NCI-H345 (cell line): ENCODE data around the gene NDUFA3.

Experiments
- DNase-seq: peaks from one replicate; lab custom pipeline; 2025; lab: John Stamatoyannopoulos, UW

The NDUFA3 gene

DNA sequence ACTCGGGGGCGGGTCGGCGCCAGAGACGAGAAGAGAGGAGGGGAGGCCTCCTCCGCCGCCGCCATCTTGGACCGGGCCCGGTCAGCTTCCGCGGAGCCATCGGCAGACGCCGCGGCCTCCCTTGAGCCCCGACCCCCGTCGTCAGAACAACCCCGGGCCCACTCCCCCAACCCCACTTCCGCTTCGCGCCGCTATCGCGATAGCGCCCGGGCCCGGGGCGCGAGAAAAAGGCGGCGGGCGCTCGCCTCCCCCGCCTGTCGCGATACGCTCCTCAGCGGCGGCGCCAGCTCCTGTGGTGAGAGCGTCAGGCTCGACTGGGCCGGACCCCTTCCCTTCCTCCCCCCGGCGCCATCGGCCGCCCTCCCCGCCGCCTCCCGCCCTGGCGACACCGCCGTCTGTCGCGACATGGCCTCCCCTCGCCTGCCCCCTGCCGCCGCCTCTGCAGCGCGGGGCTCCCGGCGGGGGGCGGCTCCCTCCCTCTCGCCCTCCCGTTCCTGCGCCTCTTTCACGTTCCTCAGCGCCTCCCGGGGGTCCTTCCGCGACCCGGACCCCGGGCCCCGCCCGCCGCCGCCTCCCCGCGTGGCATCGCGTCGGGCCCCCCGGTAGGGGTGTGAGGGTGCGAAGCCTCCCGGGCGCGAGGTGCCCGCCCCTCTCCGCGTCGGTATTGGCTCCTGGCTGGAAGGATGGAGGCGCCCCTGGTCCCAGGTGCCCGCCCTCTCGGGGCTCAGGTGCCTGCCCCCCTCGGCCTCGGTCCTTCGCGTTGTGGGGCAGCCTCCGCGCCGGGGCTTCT lies 35.2 kb downstream of the NDUFA3 start, which contains the start of gene CNOT3:
CNOT3 (plus strand) TSS at position 64 of the 790 bp plus-strand sequence. CDS start 5,217 bp downstream, outside the sequence.
- DNase-seq, result peak; percentile 5

DNA sequence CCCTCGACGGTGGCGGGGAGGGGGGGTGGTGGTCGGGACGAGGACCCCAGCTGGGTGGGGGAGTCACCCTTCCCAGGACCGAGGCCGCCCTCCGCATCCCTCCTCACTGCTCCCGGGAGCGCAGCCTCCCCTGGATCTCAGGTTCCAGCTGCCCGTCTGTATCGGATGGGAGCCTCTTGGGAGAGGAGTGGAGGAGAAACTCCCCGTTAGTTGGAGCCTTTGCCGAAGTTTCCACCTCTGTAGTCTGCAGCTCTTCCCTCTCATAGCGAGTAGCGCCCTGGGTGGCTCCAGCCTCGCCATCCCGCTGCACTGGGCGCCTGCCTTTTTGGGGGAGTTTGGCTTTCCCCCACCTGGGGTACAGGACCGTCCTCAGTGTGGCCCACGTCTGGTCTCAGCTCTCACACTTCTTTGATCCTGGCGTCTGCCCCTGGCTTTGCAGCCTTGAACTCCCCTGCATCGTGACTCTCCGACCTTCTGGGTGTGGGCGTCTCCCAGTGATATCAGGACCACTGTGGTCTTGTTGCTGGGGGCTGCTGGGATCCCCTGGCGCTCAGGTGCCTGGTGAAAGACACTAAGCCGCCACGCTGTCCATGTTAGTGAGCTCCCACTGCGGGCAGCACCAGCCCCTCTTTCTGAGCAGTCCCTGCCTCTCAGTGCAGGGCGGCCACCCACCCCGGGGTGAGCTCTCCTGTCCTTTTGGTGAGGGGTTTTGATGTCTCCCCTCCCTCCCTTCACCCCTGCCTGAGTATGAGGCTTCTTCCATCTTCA lies 36.0 kb downstream of the NDUFA3 start:
- no peak for DNase-seq

DNA sequence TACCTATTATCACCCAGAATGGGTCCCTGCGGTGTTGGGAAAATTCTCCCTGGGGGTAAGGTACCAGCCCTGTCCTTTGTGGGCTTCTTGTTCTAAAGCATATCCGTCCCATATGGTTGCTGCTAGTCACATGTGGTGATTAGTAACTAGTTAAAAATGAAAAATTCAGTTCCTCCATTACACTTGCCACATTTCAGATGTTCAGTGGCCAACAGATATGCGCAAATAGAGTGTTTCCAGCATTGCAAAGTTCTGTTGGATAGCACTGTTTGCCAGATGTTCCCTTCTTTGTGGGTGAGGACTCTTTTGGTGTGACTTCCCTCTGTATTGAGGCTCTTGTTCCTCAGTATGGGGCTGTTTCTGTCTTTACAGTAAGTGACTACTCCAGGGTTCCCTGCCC lies 38.7 kb downstream of the NDUFA3 start:
- no peak for DNase-seq

DNA sequence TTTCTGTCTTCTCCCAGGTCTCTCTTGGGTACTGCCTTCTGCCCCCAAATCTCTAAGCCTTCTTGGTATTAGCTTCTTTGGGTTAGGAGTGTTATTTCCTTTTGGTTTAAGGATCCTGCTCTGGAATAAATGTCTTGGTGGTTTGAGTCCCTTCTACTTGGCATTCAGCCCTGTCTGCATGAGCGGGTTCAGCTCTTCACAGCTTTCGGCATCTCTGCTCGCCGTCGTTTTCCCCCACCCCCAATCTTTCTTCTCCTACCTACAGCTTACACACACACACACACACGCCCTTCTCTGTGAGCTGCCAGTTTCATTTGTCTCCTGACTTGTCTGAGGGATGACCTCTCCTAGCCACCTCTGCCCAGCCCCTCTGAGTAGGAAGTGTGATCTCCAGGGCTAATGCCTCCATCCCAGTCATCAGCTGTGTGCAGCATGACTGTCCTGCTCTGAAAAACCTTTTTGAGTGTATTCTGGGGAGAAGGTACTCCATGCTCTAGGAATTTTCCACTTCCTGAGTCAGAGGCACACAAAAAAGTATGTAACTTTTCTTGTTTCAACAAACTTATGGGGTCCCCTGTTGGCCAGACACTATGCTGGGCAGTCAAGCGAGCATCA lies 39.6 kb downstream of the NDUFA3 start:
- DNase-seq, result no peak

DNA sequence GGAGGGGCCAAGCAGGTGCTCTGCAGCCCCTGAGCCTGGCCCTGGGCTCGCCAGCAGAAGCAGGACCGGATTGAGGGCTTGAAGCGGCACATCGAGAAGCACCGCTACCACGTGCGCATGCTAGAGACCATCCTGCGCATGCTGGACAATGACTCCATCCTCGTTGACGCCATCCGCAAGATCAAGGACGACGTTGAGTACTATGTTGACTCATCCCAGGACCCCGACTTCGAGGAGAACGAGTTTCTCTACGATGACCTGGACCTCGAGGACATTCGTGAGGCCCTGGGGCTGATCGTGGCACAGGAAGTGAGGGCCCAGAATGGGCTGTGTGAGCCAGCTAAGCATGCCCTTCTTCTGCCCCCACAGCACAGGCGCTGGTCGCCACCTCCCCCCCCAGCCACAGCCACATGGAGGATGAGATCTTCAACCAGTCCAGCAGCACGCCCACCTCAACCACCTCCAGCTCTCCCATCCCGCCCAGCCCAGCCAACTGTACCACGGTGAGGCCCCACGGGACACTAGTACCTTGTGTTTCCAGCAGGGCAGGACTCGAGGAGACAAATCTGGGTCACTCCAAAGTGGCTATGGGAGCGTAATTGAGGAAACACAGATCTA lies 43.0 kb downstream of the NDUFA3 start:
- no peak for DNase-seq

DNA sequence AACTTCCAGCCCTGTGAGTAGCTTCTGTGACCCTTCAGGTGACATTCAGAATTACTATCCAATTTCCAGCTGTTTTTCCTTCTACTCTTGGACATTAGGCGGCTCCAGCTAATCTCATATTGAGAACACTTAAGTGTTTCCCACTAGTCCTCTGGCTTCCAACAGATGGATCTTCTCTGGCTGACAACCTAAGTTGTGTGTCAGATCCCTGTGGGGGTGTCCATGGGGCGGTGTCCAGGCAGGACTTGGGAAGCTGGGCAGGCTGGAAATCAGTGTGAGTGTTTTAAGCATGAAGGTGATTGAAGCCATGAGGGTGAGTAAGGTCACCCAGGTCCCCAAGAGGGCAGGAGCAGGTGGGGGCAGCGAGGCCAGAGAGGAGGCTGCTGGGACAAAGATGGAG lies 45.0 kb downstream of the NDUFA3 start:
- DNase-seq, result no peak

DNA sequence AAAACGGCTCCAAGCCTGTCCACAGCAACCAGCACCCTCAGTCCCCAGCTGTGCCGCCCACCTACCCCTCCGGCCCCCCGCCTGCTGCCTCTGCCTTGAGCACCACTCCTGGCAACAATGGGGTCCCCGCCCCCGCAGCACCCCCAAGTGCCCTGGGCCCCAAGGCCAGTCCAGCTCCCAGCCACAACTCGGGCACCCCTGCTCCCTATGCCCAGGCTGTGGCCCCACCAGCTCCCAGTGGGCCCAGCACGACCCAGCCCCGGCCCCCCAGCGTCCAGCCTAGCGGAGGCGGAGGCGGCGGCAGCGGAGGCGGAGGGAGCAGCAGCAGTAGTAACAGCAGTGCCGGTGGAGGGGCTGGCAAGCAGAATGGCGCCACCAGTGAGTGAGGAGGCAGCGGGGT lies 45.5 kb downstream of the NDUFA3 start:
- no peak for DNase-seq

DNA sequence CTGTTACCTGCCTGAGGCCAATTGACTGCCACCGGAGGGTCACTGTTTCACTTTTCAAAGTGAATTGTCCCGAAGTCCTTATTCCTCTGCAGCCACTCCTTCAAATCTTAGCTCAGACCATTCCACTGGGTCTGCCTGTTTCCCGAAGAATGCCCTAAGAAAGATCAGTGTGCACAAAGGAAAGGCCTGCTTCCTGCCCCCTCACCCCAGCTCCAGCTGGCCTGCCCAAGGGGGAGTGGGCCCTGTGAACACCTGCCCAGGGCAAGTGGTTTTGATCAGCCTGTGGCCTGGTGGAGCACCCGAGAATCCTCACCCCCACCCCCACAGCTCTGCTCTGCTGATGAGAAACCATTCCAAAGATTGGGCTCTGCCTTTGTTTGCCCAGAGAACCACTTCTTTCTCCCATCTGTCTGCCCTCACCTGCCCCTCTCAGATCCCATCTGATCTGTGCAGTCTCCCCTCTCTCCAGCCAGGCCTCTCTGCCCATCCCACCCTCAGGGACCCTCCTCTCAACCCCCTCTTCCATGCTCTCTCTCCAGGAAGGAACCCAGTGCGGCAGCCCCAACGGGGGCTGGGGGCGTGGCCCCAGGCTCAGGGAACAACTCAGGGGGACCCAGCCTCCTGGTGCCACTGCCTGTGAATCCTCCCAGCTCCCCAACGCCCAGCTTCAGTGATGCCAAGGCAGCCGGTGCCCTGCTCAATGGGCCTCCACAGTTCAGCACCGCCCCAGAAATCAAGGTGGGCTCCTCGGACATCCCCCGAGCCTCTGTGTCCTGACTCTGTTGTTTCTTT lies 46.6 kb downstream of the NDUFA3 start:
- DNase-seq, result no peak

DNA sequence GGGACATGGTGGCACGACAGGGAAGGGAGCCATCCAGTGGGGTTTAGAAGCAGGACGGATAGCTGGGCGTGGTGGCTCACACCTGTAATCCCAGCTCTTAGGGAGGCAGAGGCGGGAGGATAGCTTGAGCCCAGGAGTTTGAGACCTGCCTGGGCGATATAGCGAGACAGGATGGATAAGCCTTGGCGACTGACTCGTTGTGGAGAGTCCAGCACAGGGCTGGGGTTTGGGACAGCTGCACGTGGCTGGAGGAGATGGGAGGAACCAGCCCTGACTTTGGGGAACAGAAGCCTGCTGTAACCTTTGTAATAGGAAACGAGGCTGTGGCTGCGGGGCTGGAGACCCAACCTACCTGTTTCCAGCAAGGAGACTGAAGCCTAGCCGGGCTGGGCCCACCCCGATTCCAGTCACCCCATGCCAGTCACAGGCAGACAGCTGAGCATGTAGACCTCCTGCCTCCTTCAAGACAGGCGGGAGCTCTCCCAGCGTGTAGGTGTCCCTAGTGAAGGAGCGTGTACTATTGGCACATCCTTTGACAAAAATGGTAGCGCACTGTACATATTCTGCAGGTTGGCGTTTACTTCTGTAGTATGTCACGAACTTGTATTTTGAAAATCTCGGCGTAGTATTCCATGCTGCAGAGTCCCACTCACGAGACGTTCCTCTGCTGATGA lies 48.8 kb downstream of the NDUFA3 start:
- DNase-seq, result no peak

DNA sequence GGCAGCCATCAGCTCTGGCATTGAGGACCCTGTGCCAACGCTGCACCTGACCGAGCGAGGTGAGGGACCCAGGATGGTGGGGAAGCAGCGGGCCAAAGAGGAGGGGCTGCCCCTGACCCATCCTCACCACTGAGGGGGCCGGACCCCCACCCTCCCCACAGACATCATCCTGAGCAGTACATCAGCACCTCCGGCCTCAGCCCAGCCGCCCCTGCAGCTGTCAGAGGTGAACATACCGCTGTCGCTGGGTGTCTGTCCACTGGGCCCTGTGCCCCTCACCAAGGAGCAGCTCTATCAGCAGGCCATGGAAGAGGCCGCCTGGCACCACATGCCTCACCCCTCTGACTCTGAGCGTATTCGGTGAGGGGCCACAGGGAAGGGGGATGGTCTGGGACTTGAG lies 49.6 kb downstream of the NDUFA3 start:
- no peak for DNase-seq

DNA sequence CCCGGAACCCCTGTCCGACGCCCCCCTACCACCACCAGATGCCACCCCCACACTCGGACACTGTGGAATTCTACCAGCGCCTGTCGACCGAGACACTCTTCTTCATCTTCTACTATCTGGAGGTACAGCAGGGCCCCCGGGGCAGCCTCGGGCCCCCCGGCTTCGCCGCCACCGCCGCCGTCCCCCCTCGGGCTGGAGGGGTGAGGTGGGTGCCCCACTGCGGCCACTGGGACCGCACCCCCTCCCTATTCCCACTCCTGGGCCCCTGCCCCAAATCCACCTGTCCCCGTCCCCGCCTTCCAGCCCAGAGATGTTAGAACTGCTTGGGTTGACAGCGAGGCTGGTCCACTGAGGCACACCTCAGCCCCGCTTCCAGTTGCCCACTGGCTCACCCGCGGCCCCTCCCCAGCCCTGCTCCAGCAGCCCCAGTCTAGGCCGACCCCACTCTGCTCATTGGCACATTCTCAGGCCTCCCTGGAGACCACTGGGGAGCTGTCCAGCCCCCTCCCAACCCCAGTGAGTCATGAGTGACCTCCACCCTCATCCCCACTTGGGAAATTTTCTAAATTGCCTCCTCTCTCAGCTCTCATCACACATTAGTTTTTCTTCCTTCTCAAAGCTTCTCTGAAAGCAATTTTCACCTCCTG lies 50.3 kb downstream of the NDUFA3 start:
- no peak for DNase-seq

DNA sequence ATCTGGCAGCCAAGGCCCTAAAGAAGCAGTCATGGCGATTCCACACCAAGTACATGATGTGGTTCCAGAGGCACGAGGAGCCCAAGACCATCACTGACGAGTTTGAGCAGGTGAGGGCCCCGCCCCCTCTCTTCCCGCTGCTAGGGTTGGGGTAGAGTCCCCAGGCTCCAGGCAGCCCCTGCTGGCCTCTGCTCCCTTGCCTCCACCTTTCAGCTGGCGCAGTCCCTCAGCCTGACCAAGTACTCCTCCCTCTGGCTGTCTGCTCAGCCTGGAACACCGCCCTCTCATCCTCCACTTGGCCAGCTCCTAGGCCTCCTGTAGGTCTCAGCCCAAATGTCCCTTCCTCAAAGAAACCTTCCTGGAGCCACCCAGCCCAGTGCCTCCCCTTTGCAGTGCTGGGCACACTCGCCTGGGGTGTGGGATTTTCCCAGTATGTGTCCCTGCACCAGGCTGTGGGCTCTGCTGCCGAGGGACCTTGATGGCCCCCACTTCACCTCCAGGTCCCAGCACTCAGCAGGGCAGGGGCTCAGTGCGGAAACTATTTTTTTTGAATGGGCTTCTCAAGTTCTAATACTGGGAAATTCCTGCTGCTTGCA lies 51.2 kb downstream of the NDUFA3 start:
- DNase-seq, result no peak

DNA sequence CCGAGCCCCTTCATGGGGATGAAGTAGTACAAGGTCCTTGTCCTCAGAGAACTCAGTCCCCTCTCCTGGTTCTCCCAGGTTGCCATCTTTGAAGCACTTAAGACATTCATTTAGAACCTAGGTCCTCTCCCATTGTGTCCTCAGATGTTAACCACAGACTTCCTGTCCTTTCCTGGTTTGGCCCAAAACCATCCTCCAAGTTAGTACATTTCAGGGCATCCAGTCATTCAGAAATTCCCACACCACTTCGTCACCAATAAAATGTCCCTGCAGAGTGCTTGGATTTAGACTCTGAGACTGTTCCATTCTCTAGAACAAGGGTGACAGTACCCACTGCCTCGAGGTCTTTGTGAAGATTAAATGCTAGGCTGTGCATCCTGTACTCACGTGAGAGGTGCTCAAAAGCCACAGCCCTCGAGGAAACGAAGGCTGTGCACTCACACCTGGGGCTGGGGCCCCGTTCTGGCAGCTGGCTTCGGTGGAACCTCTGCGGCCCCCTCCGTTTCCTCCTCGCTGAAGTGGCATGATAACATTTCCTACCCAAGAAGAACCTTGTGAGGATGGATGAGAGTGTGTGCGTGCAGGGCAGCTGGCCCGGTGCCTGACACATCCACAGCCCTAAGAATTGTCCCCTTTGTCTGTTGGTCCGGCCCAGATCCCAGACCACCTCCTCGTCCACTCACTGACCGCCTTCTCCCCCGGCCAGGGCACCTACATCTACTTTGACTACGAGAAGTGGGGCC lies 52.1 kb downstream of the NDUFA3 start:
- no peak for DNase-seq

DNA sequence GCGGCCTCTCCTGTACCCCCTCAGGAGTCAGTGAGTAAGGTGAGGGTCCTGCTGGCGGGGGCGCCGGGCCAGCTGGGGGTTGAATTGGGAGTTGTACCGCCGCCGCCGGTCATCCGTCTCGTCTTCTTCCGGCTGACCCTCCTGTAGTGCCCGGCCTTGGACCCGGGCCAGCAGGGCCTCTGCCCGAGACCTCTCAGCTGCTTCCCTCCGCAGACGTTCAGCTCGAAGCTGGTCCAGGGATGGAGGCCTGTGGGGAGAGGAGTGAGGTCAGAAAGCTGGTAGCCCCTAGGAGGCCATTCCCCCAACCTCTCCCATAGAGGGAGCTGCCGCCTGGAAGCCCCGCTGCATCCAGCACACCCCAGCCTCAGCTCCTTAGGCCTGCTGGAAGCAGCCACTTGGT lies 53.0 kb downstream of the NDUFA3 start:
- no peak for DNase-seq

DNA sequence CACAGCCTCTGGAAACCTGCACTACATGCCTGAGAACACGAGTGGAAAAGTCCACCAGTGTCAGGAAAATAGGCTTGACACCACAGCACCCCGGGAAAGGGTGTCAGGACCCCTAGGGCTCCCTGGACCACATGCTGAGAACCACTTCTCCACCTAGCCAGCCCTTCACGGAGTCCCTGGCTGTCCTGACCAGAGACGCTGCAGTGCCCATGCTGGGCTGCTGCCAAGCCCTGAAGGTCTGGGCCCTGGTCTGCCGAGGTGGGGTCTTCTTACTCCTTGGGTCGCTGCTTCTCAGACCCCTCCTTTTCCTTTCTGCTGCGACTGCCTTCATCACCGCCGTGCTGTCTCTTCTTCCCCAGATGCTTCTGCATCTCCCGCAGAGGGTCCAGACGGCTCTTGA lies 53.8 kb downstream of the NDUFA3 start:
- no peak for DNase-seq

DNA sequence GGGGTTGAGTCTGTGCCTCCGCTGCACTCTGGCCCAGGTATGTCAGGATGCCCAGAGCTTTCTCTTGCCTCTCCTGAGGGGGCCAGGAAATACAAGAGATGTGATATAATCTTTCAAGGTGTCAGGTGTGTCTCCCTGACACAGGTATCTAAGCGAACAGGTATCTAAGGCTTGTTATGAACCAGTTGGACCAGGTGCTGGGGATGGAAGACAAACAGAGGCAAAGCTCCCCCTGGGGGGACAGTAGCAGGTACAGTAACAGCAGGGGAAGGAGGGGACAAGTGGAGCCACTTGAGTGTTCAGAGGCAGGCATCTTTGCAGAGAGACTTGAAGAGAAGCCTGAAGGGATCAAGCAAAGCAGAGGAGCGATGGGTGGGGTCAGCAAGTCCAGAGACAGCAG lies 54.3 kb downstream of the NDUFA3 start:
- DNase-seq, result no peak
